Spleen (tissue), 11 donors: ENCODE data around the gene GPR18. TPM values are rescaled to one million over a fixed set of nuclear protein-coding genes. Genes with fewer than 3 reads are reported as not detected.

Experiments used
- DNase-seq: peaks from one replicate; pipeline ENCODE4 v3.0.0-alpha.2; 2020
- H3K27ac ChIP-seq, 8 donors: fragments of 200-600 bp; sonication (generic) in 7 of 8; 1 replicate in 4 of 8; 2 replicates in 4 of 8; pipeline versions ENCODE4 v1.5.0 to v1.8.0; 2016 to 2021; ENCODE audit warnings: inconsistent platforms in 4 of 8, mild to moderate bottlenecking in 4 of 8, moderate library complexity in 1 of 8
- H3K27me3 ChIP-seq, 7 donors: fragments of 200-600 bp; sonication (generic) in 6 of 7; replicated peaks in 1 of 7; 1 replicate in 4 of 7; 2 replicates in 3 of 7; pipeline versions ENCODE4 v1.5.0 to v1.8.0; 2016 to 2021; ENCODE audit warnings: inconsistent platforms in 3 of 7, mild to moderate bottlenecking in 1 of 7
- H3K36me3 ChIP-seq, 6 donors: fragments of 200-600 bp; sonication (generic) in 5 of 6; 1 replicate in 4 of 6; 2 replicates in 2 of 6; pipeline versions ENCODE4 v1.5.0 to v1.8.0; 2016 to 2021; ENCODE audit warnings: inconsistent platforms in 2 of 6
- H3K4me1 ChIP-seq, 6 donors: fragments of 200-600 bp; sonication (generic) in 5 of 6; 1 replicate in 3 of 6; 2 replicates in 3 of 6; pipeline versions ENCODE4 v1.5.0 to v1.8.0; 2016 to 2021; ENCODE audit warnings: inconsistent platforms in 3 of 6
- H3K4me3 ChIP-seq, 8 donors: fragments of 200-600 bp; sonication (generic) in 7 of 8; 1 replicate in 4 of 8; 2 replicates in 4 of 8; pipeline versions ENCODE4 v1.5.0 to v1.8.0; 2016 to 2021; ENCODE audit warnings: inconsistent platforms in 4 of 8, mild to moderate bottlenecking in 4 of 8, moderate library complexity in 2 of 8
- H3K9me3 ChIP-seq, 8 donors: fragments of 200-600 bp; sonication (generic) in 7 of 8; 1 replicate in 4 of 8; 2 replicates in 4 of 8; pipeline versions ENCODE4 v1.5.0 to v1.8.0; 2016 to 2021; ENCODE audit warnings: inconsistent platforms in 4 of 8
- POLR2A ChIP-seq, 3 donors: fragments of 450-650 bp; IDR thresholded peaks; one replicate each; pipeline ENCODE4 v1.5.1; 2017; ENCODE audit warnings: antibody characterized with exemption in 3 of 3, mild to moderate bottlenecking in 1 of 3
- POLR2AphosphoS5 ChIP-seq, 3 donors: sonication (generic); formaldehyde crosslinking; IDR thresholded peaks; one replicate each; pipeline ENCODE4 v1.5.1; 2017; ENCODE audit warnings: antibody characterized with exemption in 3 of 3
- WGBS, 5 donors: extraction: QIAGEN DNeasy Blood & Tissue Kit in 3 of 5; methylation state at CpG; one replicate each; pipeline versions ENCODE4 v1.1.5 to v1.1.7; 2013 to 2018; 5-methylcytosine and 5-hydroxymethylcytosine counted together
- intact Hi-C: fragments of 100-400 bp; cut with DNase I; formaldehyde crosslinking; loops from one replicate; pipeline ENCODE4 v1.15.0; 2023; ENCODE audit warnings: low total_unique reads
- polyA plus RNA-seq, 3 donors: library from polyadenylated mRNA; stranded (reverse); fragments of 200-250 nt; gene quantifications; one replicate each; pipeline ENCODE4 v1.2.1, GENCODE V29; 2013
- total RNA-seq, 7 donors: library from RNA; depleted of rRNA in 3 of 7; stranded (reverse); fragments of >200 nt in 3 of 7; fragmentation: NEBNext Ultra II Directional in 4 of 7; extraction: Animal tissue kit (Norgen Biotek cat#: 25700) in 4 of 7; gene quantifications; one replicate each; pipeline versions ENCODE4 v1.1.0 to v1.2.1, GENCODE V29; 2016 to 2021
- TF ChIP-seq, protein P1 (sequence below), 11 experiments: fragments of 200-600 bp in 7 of 11; fragments of 450-650 bp in 4 of 11; sonication (generic) in 4 of 11; IDR thresholded peaks in 8 of 11; conservative IDR thresholded peaks in 3 of 11; 1 replicate in 7 of 11; 2 replicates in 4 of 11; pipeline versions ENCODE4 v1.4.0 to v1.8.0; 2016 to 2021; ENCODE audit warnings: antibody characterized with exemption in 11 of 11, inconsistent platforms in 4 of 11, mild to moderate bottlenecking in 1 of 11
- donor health status: healthy with polysubstance abuse.
- donor health status: DM: no; HTN: no; CAD: no; lungs with moderate emphysema.
- donor health status: DM: no; HTN: no; CAD: no.
- donor health status: Bipolar disorder and iron deficiency.
- donor health status: healthy.
- donor health status: DM: no; HTN: no; CAD: no.
- donor health status: DM: yes; HTN: yes; CAD: no.

Gene GPR18
- total and polyA plus RNA-seq, 10 donors, result 9.6 to 33.9 (median 16.8) TPM

DNA sequence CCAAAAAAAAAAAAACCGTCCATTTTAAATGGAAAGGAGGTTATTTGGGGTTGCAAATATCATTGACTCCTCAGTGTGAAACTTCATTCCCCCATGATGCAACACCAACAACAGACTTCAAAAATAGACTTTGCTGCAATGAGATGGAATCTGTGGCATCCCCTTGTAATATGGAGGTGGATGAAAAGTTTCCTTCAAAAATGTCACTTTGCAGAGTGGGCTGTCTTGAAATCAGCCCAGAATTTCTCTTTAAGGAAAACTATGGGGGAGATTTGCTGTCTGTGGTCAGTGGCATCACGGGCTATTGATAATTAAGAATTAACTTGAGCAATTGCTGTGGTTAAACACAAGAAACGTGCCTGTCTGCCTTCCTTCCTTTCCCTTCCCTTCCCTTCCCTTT is 1.5 kb downstream of the GPR18 start:
- intact Hi-C loops, result no loop called here
- H3K36me3 ChIP-seq, result peaks cover 0 to 33% (median 15%) of the 10 kb centered on the region in 6 donors
- H3K27ac ChIP-seq, result peak overlapping the region in 6 of 8 donors; percentile 78 to 92 (median 86)
- 20 to 32% (median 29%) methylated on average over 3 of the region's 3 CpGs for WGBS, 5 donors
- no peak for TF ChIP-seq POLR2A (IDR thresholded peaks at IDR 0.05)
- TF ChIP-seq, protein P1, sequence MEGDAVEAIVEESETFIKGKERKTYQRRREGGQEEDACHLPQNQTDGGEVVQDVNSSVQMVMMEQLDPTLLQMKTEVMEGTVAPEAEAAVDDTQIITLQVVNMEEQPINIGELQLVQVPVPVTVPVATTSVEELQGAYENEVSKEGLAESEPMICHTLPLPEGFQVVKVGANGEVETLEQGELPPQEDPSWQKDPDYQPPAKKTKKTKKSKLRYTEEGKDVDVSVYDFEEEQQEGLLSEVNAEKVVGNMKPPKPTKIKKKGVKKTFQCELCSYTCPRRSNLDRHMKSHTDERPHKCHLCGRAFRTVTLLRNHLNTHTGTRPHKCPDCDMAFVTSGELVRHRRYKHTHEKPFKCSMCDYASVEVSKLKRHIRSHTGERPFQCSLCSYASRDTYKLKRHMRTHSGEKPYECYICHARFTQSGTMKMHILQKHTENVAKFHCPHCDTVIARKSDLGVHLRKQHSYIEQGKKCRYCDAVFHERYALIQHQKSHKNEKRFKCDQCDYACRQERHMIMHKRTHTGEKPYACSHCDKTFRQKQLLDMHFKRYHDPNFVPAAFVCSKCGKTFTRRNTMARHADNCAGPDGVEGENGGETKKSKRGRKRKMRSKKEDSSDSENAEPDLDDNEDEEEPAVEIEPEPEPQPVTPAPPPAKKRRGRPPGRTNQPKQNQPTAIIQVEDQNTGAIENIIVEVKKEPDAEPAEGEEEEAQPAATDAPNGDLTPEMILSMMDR (IDR thresholded peaks at IDR 0.05 in 8 of 11, conservative IDR thresholded peaks at IDR 0.05 in 3 of 11), result no peak
- TF ChIP-seq POLR2AphosphoS5 (IDR thresholded peaks at IDR 0.05), result no peak
- H3K4me3 ChIP-seq, result peak overlapping the region; percentile 20 to 70 (median 34)
- H3K9me3 ChIP-seq, result no peaks in the 10 kb centered on the region
- DNase-seq, result no peak
- no peaks in the 10 kb centered on the region for H3K27me3 ChIP-seq
- H3K4me1 ChIP-seq, result peaks cover 17 to 100% (median 69%) of the 10 kb centered on the region in 6 donors

DNA sequence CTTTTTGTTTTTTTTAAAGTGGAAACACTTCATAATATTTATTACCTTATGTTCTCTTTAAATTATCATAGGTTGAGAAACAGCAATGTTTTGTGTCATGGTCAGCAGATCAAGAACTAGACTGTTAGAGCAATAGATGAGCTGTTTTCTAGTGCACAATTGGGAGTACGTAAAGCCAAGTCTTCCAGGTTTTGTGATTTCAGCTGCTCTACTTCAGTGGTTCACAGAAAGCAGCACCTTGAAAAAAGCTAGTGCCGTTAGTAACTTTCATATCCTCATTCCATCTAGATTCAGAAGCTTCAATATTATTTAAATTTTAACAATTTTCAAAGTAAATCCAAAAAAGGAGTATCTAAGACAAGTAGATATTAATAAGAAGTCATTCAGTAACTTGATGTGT is 1.9 kb downstream of the GPR18 start:
- 31 to 63% (median 53%) methylated on average over 2 of the region's 2 CpGs for WGBS, 5 donors
- H3K9me3 ChIP-seq, result no peaks in the 10 kb centered on the region
- peaks cover 17 to 100% (median 69%) of the 10 kb centered on the region in 6 donors for H3K4me1 ChIP-seq

DNA sequence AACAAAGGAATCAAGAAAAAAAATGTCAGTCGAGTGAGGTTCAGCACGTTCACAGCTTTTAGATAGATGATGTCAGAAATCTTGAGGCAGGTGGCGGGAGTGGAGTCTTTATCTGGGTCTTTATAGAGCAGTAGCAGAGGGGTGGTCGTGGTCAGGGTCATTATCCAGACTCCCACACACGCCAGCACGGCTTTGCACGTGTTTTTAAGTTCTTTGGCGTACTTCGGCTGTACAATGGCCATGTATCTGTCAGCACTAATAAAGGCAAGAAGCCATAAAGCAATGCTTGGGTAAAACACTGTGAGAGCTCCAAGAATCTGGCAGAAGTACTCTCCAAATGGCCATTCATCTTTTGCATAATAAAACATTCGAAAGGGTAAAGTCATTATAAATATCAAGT is 2.9 kb downstream of the GPR18 start:
- peak overlapping the region in 3 of 8 donors; percentile 85 to 92 (median 86) for H3K27ac ChIP-seq
- H3K36me3 ChIP-seq, result peaks cover 0 to 41% (median 15%) of the 10 kb centered on the region in 6 donors
- H3K9me3 ChIP-seq, result no peaks in the 10 kb centered on the region
- no peaks in the 10 kb centered on the region for H3K27me3 ChIP-seq
- WGBS, 5 donors, result 83 to 92% (median 88%) methylated on average over 10 of the region's 10 CpGs
- intact Hi-C loops, result no loop called here
- TF ChIP-seq, protein P1 (IDR thresholded peaks at IDR 0.05 in 8 of 11, conservative IDR thresholded peaks at IDR 0.05 in 3 of 11), result no peak
- TF ChIP-seq POLR2AphosphoS5 (IDR thresholded peaks at IDR 0.05) (no peak), POLR2A (IDR thresholded peaks at IDR 0.05) (no peak)
- H3K4me3 ChIP-seq, result peak overlapping the region in 3 of 8 donors; percentile 1 to 70 (median 40)
- peaks cover 16 to 96% (median 59%) of the 10 kb centered on the region in 6 donors for H3K4me1 ChIP-seq
- no peak for DNase-seq

More for the DNA sequence above, 1.9 kb downstream of the GPR18 start:
- DNase-seq, result no peak
- intact Hi-C loops, result no loop called here
- Histone ChIP-seq H3K27me3 (no peaks in the 10 kb centered on the region), H3K36me3 (peaks cover 0 to 35% (median 15%) of the 10 kb centered on the region in 6 donors), H3K4me3 (peak overlapping the region in 6 of 8 donors; percentile 32 to 70 (median 38)), H3K27ac (peak overlapping the region in 7 of 8 donors; percentile 20 to 92 (median 85))
- TF ChIP-seq POLR2AphosphoS5 (IDR thresholded peaks at IDR 0.05) (no peak), POLR2A (IDR thresholded peaks at IDR 0.05) (no peak)
- TF ChIP-seq, protein P1 (IDR thresholded peaks at IDR 0.05 in 8 of 11, conservative IDR thresholded peaks at IDR 0.05 in 3 of 11), result no peak

DNA sequence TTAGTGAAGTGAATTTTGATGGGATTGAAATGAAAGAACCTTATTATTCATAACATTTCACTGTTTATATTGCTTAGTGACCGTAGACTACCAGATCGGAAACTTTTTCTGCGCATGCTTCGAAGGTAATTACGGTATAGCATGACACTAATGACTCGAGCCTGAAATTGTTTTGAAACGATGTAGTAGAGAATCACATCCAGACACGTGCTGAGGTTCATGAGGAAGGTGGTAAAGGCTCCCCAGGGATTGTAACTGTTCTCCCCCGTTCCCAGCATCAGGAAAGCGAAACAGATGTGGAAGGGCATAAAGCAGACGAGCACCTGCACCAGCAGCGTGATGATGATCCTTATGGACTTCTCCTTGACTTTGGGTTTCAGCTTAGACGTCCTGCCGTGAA is 3.3 kb downstream of the GPR18 start:
- no peak for DNase-seq
- Histone ChIP-seq H3K4me3 (peak overlapping the region in 1 of 8 donors; percentile 70), H3K4me1 (peaks cover 11 to 92% (median 55%) of the 10 kb centered on the region in 6 donors), H3K36me3 (peaks cover 0 to 41% (median 15%) of the 10 kb centered on the region in 6 donors), H3K27ac (peak overlapping the region in 1 of 8 donors; percentile 92), H3K9me3 (no peaks in the 10 kb centered on the region), H3K27me3 (no peaks in the 10 kb centered on the region)
- 83 to 92% (median 89%) methylated on average over 14 of the region's 14 CpGs for WGBS, 5 donors
- intact Hi-C loops, result no loop called here
- TF ChIP-seq POLR2A (IDR thresholded peaks at IDR 0.05) (no peak), POLR2AphosphoS5 (IDR thresholded peaks at IDR 0.05) (peak in 1 of 3 donors; percentile 4)
